Left forelimb (tissue), 1 donor: Measurements from ENCODE around the gene JARID2.

ENCODE experiments used
- DNase-seq: peaks from one replicate; pipeline ENCODE4 v3.0.0-alpha.2; 2018; ENCODE audit warnings: low spot score

Gene JARID2

GRCh38 chr6:15358579-15359327 is 112.9 kb downstream of the JARID2 start:
- DNase-seq, result no peak

GRCh38 chr6:15359335-15359862 is 113.5 kb downstream of the JARID2 start:
- DNase-seq, result no peak

GRCh38 chr6:15360300-15360699 is 114.4 kb downstream of the JARID2 start:
- DNase-seq, result no peak

GRCh38 chr6:15361197-15361596 is 115.3 kb downstream of the JARID2 start:
- no peak for DNase-seq

GRCh38 chr6:15362274-15363160 is 116.6 kb downstream of the JARID2 start:
- DNase-seq, result no peak

- no peak for DNase-seq
Observed at GRCh38 chr6:15363164-15363522, 117.3 kb downstream of the JARID2 start.

- no peak for DNase-seq
Observed at GRCh38 chr6:15363523-15364400, 117.9 kb downstream of the JARID2 start.

- no peak for DNase-seq
Observed at GRCh38 chr6:15364401-15365037, 118.7 kb downstream of the JARID2 start.

- DNase-seq, result peak; percentile 67
Observed at GRCh38 chr6:15365273-15365687, 119.4 kb downstream of the JARID2 start.

GRCh38 chr6:15366003-15366535 is 120.2 kb downstream of the JARID2 start:
- DNase-seq, result no peak

- DNase-seq, result no peak
Observed at GRCh38 chr6:15366879-15367278, 121.0 kb downstream of the JARID2 start.

- no peak for DNase-seq
Observed at GRCh38 chr6:15368186-15368585, 122.3 kb downstream of the JARID2 start.

GRCh38 chr6:15368873-15369272 is 123.0 kb downstream of the JARID2 start:
- DNase-seq, result no peak

GRCh38 chr6:15369838-15370237 is 124.0 kb downstream of the JARID2 start:
- no peak for DNase-seq

- no peak for DNase-seq
Observed at GRCh38 chr6:15370733-15371671, 125.1 kb downstream of the JARID2 start.

- no peak for DNase-seq
Observed at GRCh38 chr6:15372932-15373331, 127.1 kb downstream of the JARID2 start.

- DNase-seq, result no peak
Observed at GRCh38 chr6:15374119-15374518, 128.2 kb downstream of the JARID2 start.

- DNase-seq, result no peak
Observed at GRCh38 chr6:15375018-15375417, 129.1 kb downstream of the JARID2 start.

GRCh38 chr6:15375638-15376290 is 129.9 kb downstream of the JARID2 start:
- no peak for DNase-seq
